ENCODE data around the gene SH3RF1.
"Not testable (repeated sequence)": the region's sequence is repeated elsewhere in the genome, so short reads cannot be mapped to it uniquely, and the experiment has no call there.

SH3RF1 gene

GRCh38 chr4:169305651-169306050 lies 34.9 kb upstream of the SH3RF1 start:
- FAIRE-seq: peak; percentile 23
- TF ChIP-seq POU2F2 (IDR thresholded peaks at IDR 0.05; ENCODE audit: low read depth, low read length): no peak
- TF ChIP-seq SPI1 (IDR thresholded peaks at IDR 0.05; ENCODE audit: low read depth, low read length): no peak
- TF ChIP-seq POLR2AphosphoS5 (IDR thresholded peaks at IDR 0.05; ENCODE audit: low read depth, low read length): no peak
- TF ChIP-seq PAX5 (IDR thresholded peaks at IDR 0.05; ENCODE audit: insufficient read depth, low read length, severe bottlenecking): no peak
- no peak for TF ChIP-seq TAF1 (IDR thresholded peaks at IDR 0.05; ENCODE audit: low read depth, low read length)
- no peak for TF ChIP-seq POLR2A (IDR thresholded peaks at IDR 0.05; ENCODE audit: low read depth, low read length)
- DNase-seq (ENCODE audit: insufficient read length, low spot score): no peak

- FAIRE-seq: no peak
- DNase-seq (ENCODE audit: insufficient read length, low spot score): no peak
- TF ChIP-seq POLR2A (IDR thresholded peaks at IDR 0.05; ENCODE audit: low read depth, low read length): no peak
- TF ChIP-seq TAF1 (IDR thresholded peaks at IDR 0.05; ENCODE audit: low read depth, low read length): no peak
- TF ChIP-seq SPI1 (IDR thresholded peaks at IDR 0.05; ENCODE audit: low read depth, low read length): no peak
- TF ChIP-seq POLR2AphosphoS5 (IDR thresholded peaks at IDR 0.05; ENCODE audit: low read depth, low read length): no peak
- TF ChIP-seq POU2F2 (IDR thresholded peaks at IDR 0.05; ENCODE audit: low read depth, low read length): no peak
- TF ChIP-seq PAX5 (IDR thresholded peaks at IDR 0.05; ENCODE audit: insufficient read depth, low read length, severe bottlenecking): no peak
These were observed 34.4 kb upstream of the SH3RF1 start for GRCh38 chr4:169305173-169305572.

- peak; percentile 66 for FAIRE-seq
- no peak for DNase-seq (ENCODE audit: insufficient read length, low spot score)
These were observed 25.1 kb upstream of the SH3RF1 start for GRCh38 chr4:169295822-169296221.

GRCh38 chr4:169293343-169294176 lies 22.8 kb upstream of the SH3RF1 start:
- DNase-seq (ENCODE audit: insufficient read length, low spot score): no peak
- no peak for TF ChIP-seq POLR2AphosphoS5 (IDR thresholded peaks at IDR 0.05; ENCODE audit: low read depth, low read length)
- peak; percentile 69; the same call in 1 of the 2 replicates for TF ChIP-seq POU2F2 (IDR thresholded peaks at IDR 0.05; ENCODE audit: low read depth, low read length)
- TF ChIP-seq PAX5 (IDR thresholded peaks at IDR 0.05; ENCODE audit: insufficient read depth, low read length, severe bottlenecking): peak; percentile 88
- TF ChIP-seq SPI1 (IDR thresholded peaks at IDR 0.05; ENCODE audit: low read depth, low read length): peak; percentile 77
- no peak for TF ChIP-seq TAF1 (IDR thresholded peaks at IDR 0.05; ENCODE audit: low read depth, low read length)
- no peak for TF ChIP-seq POLR2A (IDR thresholded peaks at IDR 0.05; ENCODE audit: low read depth, low read length)
- FAIRE-seq: peak; percentile 74

More at GRCh38 chr4:169295822-169296221, 25.1 kb upstream of the SH3RF1 start:
- TF ChIP-seq POU2F2 (IDR thresholded peaks at IDR 0.05; ENCODE audit: low read depth, low read length) (no peak), TAF1 (IDR thresholded peaks at IDR 0.05; ENCODE audit: low read depth, low read length) (no peak), POLR2A (IDR thresholded peaks at IDR 0.05; ENCODE audit: low read depth, low read length) (no peak), POLR2AphosphoS5 (IDR thresholded peaks at IDR 0.05; ENCODE audit: low read depth, low read length) (no peak), SPI1 (IDR thresholded peaks at IDR 0.05; ENCODE audit: low read depth, low read length) (peak; percentile 67), PAX5 (IDR thresholded peaks at IDR 0.05; ENCODE audit: insufficient read depth, low read length, severe bottlenecking) (no peak)

GRCh38 chr4:169287983-169288382 lies 17.2 kb upstream of the SH3RF1 start:
- FAIRE-seq; DNase-seq (ENCODE audit: insufficient read length, low spot score): not testable (repeated sequence)

- FAIRE-seq (no peak), DNase-seq (ENCODE audit: insufficient read length, low spot score) (no peak)
- TF ChIP-seq PAX5 (IDR thresholded peaks at IDR 0.05; ENCODE audit: insufficient read depth, low read length, severe bottlenecking): no peak
- no peak for TF ChIP-seq POU2F2 (IDR thresholded peaks at IDR 0.05; ENCODE audit: low read depth, low read length)
- TF ChIP-seq SPI1 (IDR thresholded peaks at IDR 0.05; ENCODE audit: low read depth, low read length): no peak
These were observed 16.0 kb upstream of the SH3RF1 start for GRCh38 chr4:169286562-169287301.

GRCh38 chr4:169283114-169283509 lies 12.4 kb upstream of the SH3RF1 start:
- FAIRE-seq (no peak), DNase-seq (ENCODE audit: insufficient read length, low spot score) (no peak)
- TF ChIP-seq TAF1 (IDR thresholded peaks at IDR 0.05; ENCODE audit: low read depth, low read length) (no peak), POU2F2 (IDR thresholded peaks at IDR 0.05; ENCODE audit: low read depth, low read length) (no peak), POLR2AphosphoS5 (IDR thresholded peaks at IDR 0.05; ENCODE audit: low read depth, low read length) (no peak), POLR2A (IDR thresholded peaks at IDR 0.05; ENCODE audit: low read depth, low read length) (no peak), PAX5 (IDR thresholded peaks at IDR 0.05; ENCODE audit: insufficient read depth, low read length, severe bottlenecking) (no peak)

GRCh38 chr4:169282429-169283113 lies 11.8 kb upstream of the SH3RF1 start:
- no peak for DNase-seq (ENCODE audit: insufficient read length, low spot score)
- TF ChIP-seq SPI1 (IDR thresholded peaks at IDR 0.05; ENCODE audit: low read depth, low read length) (no peak), POU2F2 (IDR thresholded peaks at IDR 0.05; ENCODE audit: low read depth, low read length) (no peak), POLR2A (IDR thresholded peaks at IDR 0.05; ENCODE audit: low read depth, low read length) (no peak), PAX5 (IDR thresholded peaks at IDR 0.05; ENCODE audit: insufficient read depth, low read length, severe bottlenecking) (no peak), POLR2AphosphoS5 (IDR thresholded peaks at IDR 0.05; ENCODE audit: low read depth, low read length) (no peak), TAF1 (IDR thresholded peaks at IDR 0.05; ENCODE audit: low read depth, low read length) (no peak)
- no peak for FAIRE-seq

- no peak for FAIRE-seq
- no peak for DNase-seq (ENCODE audit: insufficient read length, low spot score)
- TF ChIP-seq TAF1 (IDR thresholded peaks at IDR 0.05; ENCODE audit: low read depth, low read length) (no peak), PAX5 (IDR thresholded peaks at IDR 0.05; ENCODE audit: insufficient read depth, low read length, severe bottlenecking) (no peak), SPI1 (IDR thresholded peaks at IDR 0.05; ENCODE audit: low read depth, low read length) (no peak), POU2F2 (IDR thresholded peaks at IDR 0.05; ENCODE audit: low read depth, low read length) (no peak), POLR2A (IDR thresholded peaks at IDR 0.05; ENCODE audit: low read depth, low read length) (no peak), POLR2AphosphoS5 (IDR thresholded peaks at IDR 0.05; ENCODE audit: low read depth, low read length) (no peak)
These were observed 8.4 kb upstream of the SH3RF1 start for GRCh38 chr4:169279108-169279507.

All from GM12891 (cell line).